Prostate gland (tissue), 2 donors: ENCODE measurements around the gene TMEM131.

Experiments
- POLR2A ChIP-seq: fragments of 450-650 bp; IDR thresholded peaks from one replicate; pipeline ENCODE4 v1.6.1; 2016; ENCODE audit warnings: antibody characterized with exemption, mild to moderate bottlenecking
- TF ChIP-seq, protein P1 (sequence below), 4 experiments: fragments of 200-600 bp in 2 of 4; fragments of 450-650 bp in 2 of 4; sonication (generic) in 2 of 4; IDR thresholded peaks; 1 replicate in 3 of 4; 2 replicates in 1 of 4; pipeline ENCODE4 v1.5.1; 2016 to 2019; ENCODE audit warnings: antibody characterized with exemption in 4 of 4, mild to moderate bottlenecking in 2 of 4, moderate library complexity in 2 of 4

DNA sequence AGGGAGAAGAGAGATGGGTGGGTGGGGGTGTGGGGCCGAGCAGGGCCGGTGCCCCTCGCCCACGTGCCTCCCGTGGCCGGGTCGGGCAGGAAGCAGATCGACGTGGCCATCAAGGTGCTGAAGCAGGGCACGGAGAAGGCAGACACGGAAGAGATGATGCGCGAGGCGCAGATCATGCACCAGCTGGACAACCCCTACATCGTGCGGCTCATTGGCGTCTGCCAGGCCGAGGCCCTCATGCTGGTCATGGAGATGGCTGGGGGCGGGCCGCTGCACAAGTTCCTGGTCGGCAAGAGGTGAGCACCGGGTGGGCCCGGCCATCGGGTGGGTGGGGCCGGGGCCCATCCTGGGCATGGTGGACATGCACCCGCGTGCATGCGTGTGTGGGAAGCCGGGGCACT is 260.6 kb downstream of the TMEM131 start:
- TF ChIP-seq, protein P1, sequence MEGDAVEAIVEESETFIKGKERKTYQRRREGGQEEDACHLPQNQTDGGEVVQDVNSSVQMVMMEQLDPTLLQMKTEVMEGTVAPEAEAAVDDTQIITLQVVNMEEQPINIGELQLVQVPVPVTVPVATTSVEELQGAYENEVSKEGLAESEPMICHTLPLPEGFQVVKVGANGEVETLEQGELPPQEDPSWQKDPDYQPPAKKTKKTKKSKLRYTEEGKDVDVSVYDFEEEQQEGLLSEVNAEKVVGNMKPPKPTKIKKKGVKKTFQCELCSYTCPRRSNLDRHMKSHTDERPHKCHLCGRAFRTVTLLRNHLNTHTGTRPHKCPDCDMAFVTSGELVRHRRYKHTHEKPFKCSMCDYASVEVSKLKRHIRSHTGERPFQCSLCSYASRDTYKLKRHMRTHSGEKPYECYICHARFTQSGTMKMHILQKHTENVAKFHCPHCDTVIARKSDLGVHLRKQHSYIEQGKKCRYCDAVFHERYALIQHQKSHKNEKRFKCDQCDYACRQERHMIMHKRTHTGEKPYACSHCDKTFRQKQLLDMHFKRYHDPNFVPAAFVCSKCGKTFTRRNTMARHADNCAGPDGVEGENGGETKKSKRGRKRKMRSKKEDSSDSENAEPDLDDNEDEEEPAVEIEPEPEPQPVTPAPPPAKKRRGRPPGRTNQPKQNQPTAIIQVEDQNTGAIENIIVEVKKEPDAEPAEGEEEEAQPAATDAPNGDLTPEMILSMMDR (IDR thresholded peaks at IDR 0.05) = no peak
- no peak for TF ChIP-seq POLR2A
